NCI-H1930 (cell line): ENCODE measurements around the gene PROK1.

Experiments used
- DNase-seq, 2 experiments: peaks; one replicate each; lab custom pipeline; 2025; lab: John Stamatoyannopoulos, UW

Gene PROK1

GRCh38 chr1:110488867-110489266 lies 37.9 kb downstream of the PROK1 start:
- no peak for DNase-seq

DNA sequence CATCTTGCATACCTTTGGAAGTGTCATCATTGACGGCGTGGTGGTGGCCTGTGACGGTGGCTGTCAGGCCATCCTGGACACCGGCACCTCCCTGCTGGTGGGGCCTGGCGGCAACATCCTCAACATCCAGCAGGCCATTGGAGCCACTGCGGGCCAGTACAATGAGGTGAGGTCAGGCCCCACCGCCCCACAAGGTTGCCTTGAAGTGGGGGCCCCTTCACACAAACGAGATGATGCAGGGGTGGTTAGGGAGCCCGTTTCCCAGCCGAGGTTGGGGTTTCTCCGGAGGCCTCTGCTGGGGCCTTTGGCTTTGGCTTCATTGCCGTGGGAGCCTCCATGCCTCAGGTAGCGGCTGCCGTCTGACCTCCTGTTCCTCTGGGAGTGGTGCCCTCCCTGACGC lies 38.5 kb downstream of the PROK1 start:
- DNase-seq: no peak

DNA sequence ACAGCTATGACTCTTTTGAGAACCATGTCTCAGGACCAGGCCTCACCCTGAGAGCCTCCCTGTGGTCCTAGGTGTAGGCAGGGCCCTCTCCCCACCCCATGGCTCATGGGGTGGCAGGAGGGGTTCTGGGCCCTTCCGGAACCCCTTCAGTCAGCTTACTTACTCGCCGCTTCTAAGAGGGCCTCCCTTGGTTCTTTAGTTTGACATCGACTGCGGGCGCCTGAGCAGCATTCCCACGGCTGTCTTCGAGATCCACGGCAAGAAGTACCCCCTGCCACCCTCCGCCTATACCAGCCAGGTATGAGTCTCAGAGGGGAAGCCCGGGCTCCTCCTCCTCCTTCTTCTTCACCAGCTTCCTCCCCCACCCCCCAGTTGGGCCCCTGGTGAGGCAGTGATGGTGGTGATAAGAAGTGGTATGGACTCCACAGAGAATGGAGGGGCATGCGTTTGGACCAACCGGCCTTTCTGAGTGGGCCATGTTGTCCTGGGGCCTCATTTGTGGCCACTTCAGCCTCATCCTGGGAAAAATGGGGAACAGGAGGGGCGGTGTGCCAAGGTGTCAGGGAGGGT lies 39.1 kb downstream of the PROK1 start:
- no peak for DNase-seq

GRCh38 chr1:110490791-110491451 lies 40.0 kb downstream of the PROK1 start:
- no peak for DNase-seq

DNA sequence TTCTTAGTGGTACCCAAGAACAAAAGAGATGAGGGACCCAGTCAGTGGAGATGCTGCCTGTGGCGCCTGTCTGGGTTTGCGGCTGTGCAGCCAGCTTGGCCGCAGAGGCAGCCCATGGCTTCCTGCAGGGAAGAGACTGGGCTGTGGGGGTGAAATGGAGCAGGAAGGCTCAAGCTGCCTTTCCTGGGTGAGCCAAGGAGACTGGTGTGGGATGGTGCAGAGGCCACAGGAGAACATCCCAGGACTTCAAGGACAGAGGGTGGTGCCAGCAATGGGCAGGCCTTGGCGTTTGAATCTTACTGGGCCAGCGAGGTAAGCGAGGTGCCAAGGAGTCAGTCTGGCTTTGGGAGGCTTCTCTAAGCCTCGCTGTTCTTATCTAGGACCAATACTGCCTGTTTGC lies 41.6 kb downstream of the PROK1 start:
- no peak for DNase-seq

DNA sequence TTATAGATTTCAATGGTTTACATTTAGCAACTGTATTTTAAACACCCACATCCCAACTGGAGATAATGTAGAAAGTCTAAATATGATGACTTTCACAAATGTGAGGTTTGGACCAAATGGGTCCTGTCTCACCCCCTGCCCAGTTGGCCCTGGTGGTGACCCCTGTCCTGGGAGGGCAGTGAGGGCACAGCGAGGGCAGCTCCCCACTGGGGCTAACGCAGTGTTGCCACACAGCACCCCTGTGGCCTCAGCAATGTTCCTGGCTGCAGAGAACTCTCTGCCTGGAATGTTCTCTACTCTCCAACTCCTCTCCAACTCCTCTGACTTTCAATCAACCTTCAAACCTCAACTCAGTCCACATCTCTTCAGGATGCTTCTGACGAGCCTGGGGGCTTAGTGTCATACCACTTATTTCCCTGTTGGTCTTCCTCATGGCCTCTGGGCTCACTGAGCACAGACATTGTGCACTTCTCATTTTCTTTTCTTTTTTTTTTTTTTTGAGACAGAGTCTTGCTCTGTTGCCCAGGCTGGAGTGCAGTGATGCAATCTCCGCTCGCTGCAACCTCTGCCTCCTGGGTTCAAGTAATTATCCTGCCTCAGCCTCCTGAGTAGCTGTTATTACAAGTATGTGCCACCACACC lies 42.2 kb downstream of the PROK1 start:
- DNase-seq: no peak

DNA sequence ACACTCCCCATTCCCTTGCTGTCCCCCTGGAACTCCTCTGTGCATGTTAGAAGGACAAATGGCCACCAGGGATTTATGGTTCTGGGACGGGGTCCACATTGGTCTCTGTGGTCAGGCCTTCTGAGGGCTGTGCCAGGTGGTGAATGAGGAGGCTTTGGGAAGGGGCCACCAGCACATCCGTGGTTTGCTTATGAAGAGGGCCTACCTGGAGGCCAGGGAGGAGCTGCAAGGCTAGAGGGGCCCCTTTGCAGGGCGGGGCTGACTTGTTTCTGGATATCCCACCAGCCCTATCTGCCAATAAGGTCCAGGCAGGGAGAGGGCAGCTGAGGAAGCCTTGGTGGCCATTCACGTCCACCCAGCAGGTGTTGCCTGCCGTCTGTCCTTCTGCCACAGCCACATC lies 43.1 kb downstream of the PROK1 start:
- no peak for DNase-seq

- DNase-seq: no peak
Observed at GRCh38 chr1:110494522-110495406, 43.8 kb downstream of the PROK1 start.

GRCh38 chr1:110495926-110496600 lies 45.1 kb downstream of the PROK1 start:
- DNase-seq: peak in 1 of 2 experiments; percentile 58

DNA sequence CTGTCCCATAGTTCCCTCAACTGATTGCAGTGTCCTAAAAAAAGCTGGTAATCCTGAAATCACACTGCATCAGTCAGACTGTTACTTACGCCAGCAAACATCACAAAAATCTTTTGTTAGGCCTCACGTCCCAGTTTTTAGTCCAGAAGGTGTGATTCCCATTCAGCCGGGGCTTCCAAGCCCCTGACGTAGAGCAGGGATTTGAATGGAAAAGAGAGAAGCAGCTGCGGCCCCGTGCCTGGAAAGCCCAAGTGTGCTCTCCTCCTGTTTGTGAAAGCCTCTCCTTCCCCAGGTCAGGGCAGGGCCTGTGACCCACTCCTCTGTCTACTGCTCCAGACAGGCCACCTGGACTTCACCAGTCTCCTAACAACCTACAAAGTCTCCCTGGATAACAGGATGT lies 47.3 kb downstream of the PROK1 start:
- DNase-seq: no peak

DNA sequence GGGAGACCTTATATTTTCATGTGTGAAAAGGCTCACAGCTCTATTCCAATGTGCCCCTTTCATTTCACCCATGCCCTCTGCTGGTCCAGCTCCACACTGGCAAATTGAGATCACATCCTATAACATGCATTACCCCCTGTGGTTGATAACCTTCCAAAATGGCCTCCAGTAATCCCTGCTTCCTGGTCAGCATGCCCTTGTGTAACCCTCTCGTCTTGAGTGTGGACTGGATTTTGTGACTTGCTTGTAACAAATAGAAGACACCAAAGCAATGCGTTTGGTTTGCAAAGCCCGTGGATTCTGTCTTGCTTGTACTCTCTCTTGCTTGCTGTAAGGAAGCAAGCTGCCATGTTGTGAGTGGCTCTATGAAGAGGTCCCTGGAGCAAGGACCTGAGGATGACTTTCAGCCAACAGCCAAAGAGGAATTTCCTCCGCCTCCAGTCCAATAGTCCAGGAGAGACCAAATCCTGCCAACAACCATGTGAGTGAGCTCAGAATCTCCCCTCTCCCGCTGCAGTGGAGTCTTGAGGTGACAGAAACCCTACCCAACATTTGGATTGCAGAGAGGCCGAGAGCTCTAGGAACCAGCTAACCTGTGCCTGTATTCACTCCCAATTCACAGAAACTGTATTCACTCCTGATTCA lies 50.7 kb downstream of the PROK1 start:
- no peak for DNase-seq

DNA sequence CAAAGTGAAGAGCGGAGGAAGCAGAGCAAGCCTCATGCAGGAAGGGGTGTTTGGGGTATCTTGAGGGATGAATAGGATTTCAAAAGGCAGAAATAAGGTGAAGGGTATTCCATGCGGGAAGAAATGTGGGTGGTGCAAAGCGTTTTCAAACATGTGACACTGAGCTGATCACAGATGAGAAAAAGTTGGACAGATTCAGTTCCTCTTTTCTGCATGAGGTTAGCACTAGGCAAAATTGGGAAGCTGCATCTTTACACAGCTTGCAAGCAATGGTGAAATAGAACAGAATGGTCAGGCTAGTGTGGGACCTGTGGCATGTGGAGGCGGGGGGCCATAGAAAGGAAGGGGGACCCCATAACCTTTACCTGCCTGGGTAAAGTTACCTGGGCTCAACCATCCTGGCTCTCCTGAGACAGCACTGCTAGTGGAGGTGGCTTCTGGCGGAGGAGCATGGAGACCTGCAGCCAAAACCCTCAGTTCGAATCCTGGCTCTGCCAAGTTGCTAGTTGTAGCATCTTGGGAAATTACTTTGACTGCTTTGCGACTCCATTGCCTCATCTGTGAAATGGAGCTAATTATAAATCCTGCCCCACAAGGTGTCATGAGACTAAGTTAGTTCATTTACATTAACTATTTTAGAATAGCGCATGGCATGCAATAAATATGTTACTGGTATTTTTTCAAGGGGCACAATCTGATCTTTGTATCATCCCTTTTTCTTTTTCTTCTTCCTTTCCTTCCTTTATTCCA lies 51.6 kb downstream of the PROK1 start:
- DNase-seq: no peak

DNA sequence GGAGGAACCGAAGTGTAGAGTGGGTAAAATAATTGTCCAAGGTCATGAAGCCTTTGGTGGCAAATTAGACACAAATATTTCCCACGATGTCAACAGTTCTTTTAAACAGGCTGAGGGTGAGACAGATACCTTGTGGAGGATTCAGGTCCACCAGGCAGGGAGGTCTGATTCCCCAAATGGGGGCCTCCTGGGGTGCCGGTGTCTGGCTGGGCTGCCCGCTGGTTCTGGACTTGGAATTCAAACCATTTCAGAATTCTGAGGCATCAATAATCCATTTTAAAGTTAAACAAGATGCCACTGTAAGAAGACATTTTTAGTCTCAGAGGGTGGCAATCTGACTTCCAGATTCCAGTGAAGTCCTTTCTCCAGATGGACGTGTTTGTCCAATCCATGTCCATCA lies 52.5 kb downstream of the PROK1 start:
- DNase-seq: no peak

GRCh38 chr1:110504226-110504625 lies 53.3 kb downstream of the PROK1 start:
- no peak for DNase-seq

DNA sequence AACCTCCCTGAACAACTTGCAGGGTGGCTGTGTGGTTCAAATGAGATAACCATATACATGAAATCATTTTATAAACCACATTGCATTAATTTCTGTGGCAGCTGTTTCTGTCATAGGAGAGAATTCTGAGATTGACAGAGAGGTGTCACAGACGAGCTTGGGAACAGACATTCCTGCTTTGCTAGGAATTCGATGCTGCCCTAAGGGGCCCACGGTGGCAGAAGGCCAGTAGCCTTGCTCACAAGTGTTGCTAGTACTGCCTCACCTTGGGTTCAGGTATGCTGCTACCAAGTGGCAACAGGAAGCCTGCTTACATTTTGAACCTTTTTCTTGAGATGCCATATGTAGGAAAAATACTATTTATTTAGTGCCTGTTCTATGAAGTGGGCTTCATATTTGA lies 54.6 kb downstream of the PROK1 start:
- DNase-seq: no peak

GRCh38 chr1:110506541-110506940 lies 55.6 kb downstream of the PROK1 start:
- DNase-seq: no peak
